Peyer's patch (tissue), 4 donors: ENCODE measurements around the gene AKAP6. TPM values are rescaled to one million over a fixed set of nuclear protein-coding genes. Genes with fewer than 3 reads are reported as not detected.
"Not testable (repeated sequence)": the region's sequence is repeated elsewhere in the genome, so short reads cannot be mapped to it uniquely, and the experiment has no call there.

Source experiments
- DNase-seq, 3 donors: peaks; one replicate each; pipeline ENCODE4 v3.0.0-alpha.2; 2017 to 2019
- H3K27ac ChIP-seq, 4 donors: fragments of 200-600 bp; sonication (generic); one replicate each; pipeline ENCODE4 v1.5.1; 2016 to 2019
- H3K27me3 ChIP-seq, 2 donors: fragments of 200-600 bp; sonication (generic); one replicate each; pipeline ENCODE4 v1.5.1; 2019
- H3K36me3 ChIP-seq, 3 donors: fragments of 200-600 bp; sonication (generic); one replicate each; pipeline ENCODE4 v1.5.1; 2016 to 2019
- H3K4me1 ChIP-seq, 4 donors: fragments of 200-600 bp; sonication (generic); one replicate each; pipeline ENCODE4 v1.5.1; 2016 to 2019
- H3K4me3 ChIP-seq, 4 donors: fragments of 200-600 bp; sonication (generic); 1 replicate in 3 of 4; 2 replicates in 1 of 4; pipeline ENCODE4 v1.5.1; 2016 to 2019; ENCODE audit warnings: mild to moderate bottlenecking in 1 of 4
- H3K9me3 ChIP-seq, 4 donors: fragments of 200-600 bp; sonication (generic); one replicate each; pipeline ENCODE4 v1.5.1; 2016 to 2019; ENCODE audit warnings: mild to moderate bottlenecking in 1 of 4
- CTCF ChIP-seq, 6 experiments: fragments of 450-650 bp in 4 of 6; fragments of 200-600 bp in 2 of 6; sonication (generic) in 1 of 6; IDR thresholded peaks; one replicate each; pipeline ENCODE4 v1.5.1; 2017 to 2019; ENCODE audit warnings: antibody characterized with exemption in 6 of 6, mild to moderate bottlenecking in 3 of 6, moderate library complexity in 1 of 6
- POLR2A ChIP-seq, 2 donors: fragments of 450-650 bp; IDR thresholded peaks; one replicate each; pipeline ENCODE4 v1.5.1; 2017; ENCODE audit warnings: antibody characterized with exemption in 2 of 2, mild to moderate bottlenecking in 2 of 2, moderate library complexity in 2 of 2
- total RNA-seq, 4 donors: library from RNA; depleted of rRNA; stranded (reverse); fragments of >200 nt; gene quantifications; one replicate each; pipeline ENCODE4 v1.1.0, GENCODE V29; 2016

The AKAP6 gene
- total RNA-seq, 4 donors from 2014 or later, result 7.6 to 21.5 (median 12.2) TPM

GRCh38 chr14:32770422-32770821 lies 441.3 kb downstream of the AKAP6 start:
- Histone ChIP-seq H3K9me3 (no peaks in the 10 kb centered on the region), H3K36me3 (no peaks in the 10 kb centered on the region), H3K4me3 (no peak overlapping the region), H3K27ac (no peak overlapping the region), H3K4me1 (no peaks in the 10 kb centered on the region), H3K27me3 (no peaks in the 10 kb centered on the region)
- DNase-seq, result no peak
- no peak for TF ChIP-seq POLR2A (IDR thresholded peaks at IDR 0.05)

GRCh38 chr14:32774214-32774613 lies 445.1 kb downstream of the AKAP6 start:
- TF ChIP-seq CTCF (IDR thresholded peaks at IDR 0.05) (no peak), POLR2A (IDR thresholded peaks at IDR 0.05) (no peak)
- no peaks in the 10 kb centered on the region for H3K9me3 ChIP-seq
- no peaks in the 10 kb centered on the region for H3K27me3 ChIP-seq
- DNase-seq, result no peak
- H3K4me1 ChIP-seq, result no peaks in the 10 kb centered on the region
- no peak overlapping the region for H3K27ac ChIP-seq
- H3K4me3 ChIP-seq, result no peak overlapping the region
- no peaks in the 10 kb centered on the region for H3K36me3 ChIP-seq

- no peaks in the 10 kb centered on the region for H3K9me3 ChIP-seq
- H3K27ac ChIP-seq, result no peak overlapping the region
- H3K4me1 ChIP-seq, result no peaks in the 10 kb centered on the region
- TF ChIP-seq CTCF (IDR thresholded peaks at IDR 0.05) (no peak), POLR2A (IDR thresholded peaks at IDR 0.05) (no peak)
- H3K27me3 ChIP-seq, result no peaks in the 10 kb centered on the region
- H3K36me3 ChIP-seq, result no peaks in the 10 kb centered on the region
- no peak for DNase-seq
- H3K4me3 ChIP-seq, result no peak overlapping the region
Measured at GRCh38 chr14:32779840-32780239, 450.7 kb downstream of the AKAP6 start.

GRCh38 chr14:32784405-32784804 lies 455.3 kb downstream of the AKAP6 start:
- TF ChIP-seq CTCF (IDR thresholded peaks at IDR 0.05) (no peak), POLR2A (IDR thresholded peaks at IDR 0.05) (no peak)
- Histone ChIP-seq H3K4me1 (no peaks in the 10 kb centered on the region), H3K27me3 (no peaks in the 10 kb centered on the region), H3K9me3 (no peaks in the 10 kb centered on the region), H3K27ac (no peak overlapping the region), H3K36me3 (no peaks in the 10 kb centered on the region), H3K4me3 (no peak overlapping the region)
- DNase-seq, result no peak

- Histone ChIP-seq H3K36me3 (no peaks in the 10 kb centered on the region), H3K4me1 (no peaks in the 10 kb centered on the region), H3K4me3 (no peak overlapping the region), H3K27me3 (no peaks in the 10 kb centered on the region), H3K9me3 (no peaks in the 10 kb centered on the region), H3K27ac (no peak overlapping the region)
- DNase-seq, result no peak
- no peak for TF ChIP-seq CTCF (IDR thresholded peaks at IDR 0.05)
- no peak for TF ChIP-seq POLR2A (IDR thresholded peaks at IDR 0.05)
Measured at GRCh38 chr14:32785585-32785984, 456.5 kb downstream of the AKAP6 start.

- Histone ChIP-seq H3K4me1 (no peaks in the 10 kb centered on the region), H3K36me3 (no peaks in the 10 kb centered on the region), H3K4me3 (no peak overlapping the region), H3K9me3 (no peaks in the 10 kb centered on the region), H3K27me3 (no peaks in the 10 kb centered on the region), H3K27ac (no peak overlapping the region)
- no peak for TF ChIP-seq CTCF (IDR thresholded peaks at IDR 0.05)
- TF ChIP-seq POLR2A (IDR thresholded peaks at IDR 0.05), result no peak
- no peak for DNase-seq
Measured at GRCh38 chr14:32786886-32787285, 457.8 kb downstream of the AKAP6 start.

- not testable (repeated sequence) for H3K27me3 ChIP-seq, H3K4me1 ChIP-seq, H3K9me3 ChIP-seq, H3K36me3 ChIP-seq, H3K27ac ChIP-seq, DNase-seq, H3K4me3 ChIP-seq
Measured at GRCh38 chr14:32793033-32793432, 463.9 kb downstream of the AKAP6 start.
